ENCODE measurements around the gene FHOD3.

The FHOD3 gene

GRCh38 chr18:36391426-36392145 is 94.1 kb downstream of the FHOD3 start:
- TF ChIP-seq REST (IDR thresholded peaks at IDR 0.05; ENCODE audit: insufficient read depth in 1 of 2, low read depth in 2 of 2, low read length in 2 of 2) (no peak), TAF1 (IDR thresholded peaks at IDR 0.05; ENCODE audit: borderline replicate concordance, insufficient read depth, low read length) (no peak), SIN3A (IDR thresholded peaks at IDR 0.05; ENCODE audit: borderline replicate concordance, insufficient read depth, low read length) (no peak), FOXP2 (optimal IDR thresholded peaks at IDR 0.05; ENCODE audit: borderline replicate concordance, extremely low read depth, extremely low read length, insufficient read depth) (no peak), POLR2AphosphoS5 (IDR thresholded peaks at IDR 0.05; ENCODE audit: low read depth, low read length) (no peak)

- TF ChIP-seq TAF1 (IDR thresholded peaks at IDR 0.05; ENCODE audit: borderline replicate concordance, insufficient read depth, low read length) (no peak), FOXP2 (optimal IDR thresholded peaks at IDR 0.05; ENCODE audit: borderline replicate concordance, extremely low read depth, extremely low read length, insufficient read depth) (no peak), POLR2AphosphoS5 (IDR thresholded peaks at IDR 0.05; ENCODE audit: low read depth, low read length) (no peak)
Observed at GRCh38 chr18:36392164-36392978, 94.9 kb downstream of the FHOD3 start.

GRCh38 chr18:36392979-36393287 is 95.4 kb downstream of the FHOD3 start:
- no peak for TF ChIP-seq REST (IDR thresholded peaks at IDR 0.05; ENCODE audit: insufficient read depth in 1 of 2, low read depth in 2 of 2, low read length in 2 of 2)

- no peak for TF ChIP-seq REST (IDR thresholded peaks at IDR 0.05; ENCODE audit: insufficient read depth in 1 of 2, low read depth in 2 of 2, low read length in 2 of 2)
- no peak for TF ChIP-seq TAF1 (IDR thresholded peaks at IDR 0.05; ENCODE audit: borderline replicate concordance, insufficient read depth, low read length)
- TF ChIP-seq SIN3A (IDR thresholded peaks at IDR 0.05; ENCODE audit: borderline replicate concordance, insufficient read depth, low read length), result no peak
Observed at GRCh38 chr18:36394486-36394885, 97.0 kb downstream of the FHOD3 start.

GRCh38 chr18:36396190-36396589 is 98.7 kb downstream of the FHOD3 start:
- no peak for TF ChIP-seq FOXP2 (optimal IDR thresholded peaks at IDR 0.05; ENCODE audit: borderline replicate concordance, extremely low read depth, extremely low read length, insufficient read depth)
- no peak for TF ChIP-seq TAF1 (IDR thresholded peaks at IDR 0.05; ENCODE audit: borderline replicate concordance, insufficient read depth, low read length)
- TF ChIP-seq REST (IDR thresholded peaks at IDR 0.05; ENCODE audit: insufficient read depth in 1 of 2, low read depth in 2 of 2, low read length in 2 of 2), result no peak
- no peak for TF ChIP-seq POLR2AphosphoS5 (IDR thresholded peaks at IDR 0.05; ENCODE audit: low read depth, low read length)
- no peak for TF ChIP-seq SIN3A (IDR thresholded peaks at IDR 0.05; ENCODE audit: borderline replicate concordance, insufficient read depth, low read length)

Measured in PFSK-1 (cell line).